Esophagus squamous epithelium (tissue), 4 donors: Measurements from ENCODE around the gene CWC27.

ENCODE experiments used
- POLR2A ChIP-seq, 4 donors: fragments of 450-650 bp; IDR thresholded peaks; one replicate each; pipeline ENCODE4 v1.6.1; 2017; ENCODE audit warnings: antibody characterized with exemption in 4 of 4, mild to moderate bottlenecking in 4 of 4, moderate library complexity in 3 of 4
- TF ChIP-seq, protein P1 (sequence below), 6 experiments: fragments of 450-650 bp in 4 of 6; fragments of 200-600 bp in 2 of 6; sonication (generic) in 2 of 6; IDR thresholded peaks; one replicate each; pipeline ENCODE4 v1.5.1; 2016 to 2019; ENCODE audit warnings: antibody characterized with exemption in 6 of 6, mild to moderate bottlenecking in 4 of 6, moderate library complexity in 4 of 6

DNA sequence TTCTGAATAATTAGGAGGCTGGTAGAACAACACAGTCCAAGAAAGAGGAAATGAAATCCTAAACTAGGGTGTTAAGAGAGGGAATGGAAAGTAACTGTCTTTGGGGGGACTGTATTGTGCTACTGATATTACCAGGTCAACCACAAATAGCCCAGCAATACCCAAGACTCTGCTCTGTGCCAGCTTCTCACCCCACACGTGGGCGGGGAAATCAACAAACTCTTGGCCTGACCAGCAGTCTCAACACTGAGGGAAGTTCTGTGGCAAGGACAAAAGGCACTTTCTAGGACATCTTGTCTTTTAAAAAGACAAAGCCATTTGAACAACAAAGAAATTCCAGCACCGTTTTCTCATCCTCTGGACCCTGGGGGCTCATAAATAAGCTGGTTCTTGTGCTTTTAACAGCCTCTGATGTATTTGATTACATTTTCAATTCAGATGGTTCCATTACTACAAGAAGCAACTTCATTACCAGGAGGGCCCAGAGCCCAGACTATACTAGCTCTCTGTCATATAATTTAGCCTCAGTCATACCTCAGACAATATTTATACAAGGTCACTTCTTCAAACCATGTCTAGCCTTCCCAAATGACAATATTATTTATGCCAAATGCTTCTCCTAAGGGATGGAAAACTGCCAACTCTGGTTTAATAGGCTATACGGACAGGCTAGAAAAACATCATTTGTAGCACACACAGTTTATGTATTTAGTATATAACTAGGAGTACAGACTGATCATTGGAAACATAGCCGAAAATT is 297.8 kb downstream of the CWC27 start:
- TF ChIP-seq, protein P1, sequence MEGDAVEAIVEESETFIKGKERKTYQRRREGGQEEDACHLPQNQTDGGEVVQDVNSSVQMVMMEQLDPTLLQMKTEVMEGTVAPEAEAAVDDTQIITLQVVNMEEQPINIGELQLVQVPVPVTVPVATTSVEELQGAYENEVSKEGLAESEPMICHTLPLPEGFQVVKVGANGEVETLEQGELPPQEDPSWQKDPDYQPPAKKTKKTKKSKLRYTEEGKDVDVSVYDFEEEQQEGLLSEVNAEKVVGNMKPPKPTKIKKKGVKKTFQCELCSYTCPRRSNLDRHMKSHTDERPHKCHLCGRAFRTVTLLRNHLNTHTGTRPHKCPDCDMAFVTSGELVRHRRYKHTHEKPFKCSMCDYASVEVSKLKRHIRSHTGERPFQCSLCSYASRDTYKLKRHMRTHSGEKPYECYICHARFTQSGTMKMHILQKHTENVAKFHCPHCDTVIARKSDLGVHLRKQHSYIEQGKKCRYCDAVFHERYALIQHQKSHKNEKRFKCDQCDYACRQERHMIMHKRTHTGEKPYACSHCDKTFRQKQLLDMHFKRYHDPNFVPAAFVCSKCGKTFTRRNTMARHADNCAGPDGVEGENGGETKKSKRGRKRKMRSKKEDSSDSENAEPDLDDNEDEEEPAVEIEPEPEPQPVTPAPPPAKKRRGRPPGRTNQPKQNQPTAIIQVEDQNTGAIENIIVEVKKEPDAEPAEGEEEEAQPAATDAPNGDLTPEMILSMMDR (IDR thresholded peaks at IDR 0.05), result no peak
- TF ChIP-seq POLR2A (IDR thresholded peaks at IDR 0.05), result no peak
